Endometrial microvascular endothelial cells (primary cell): ENCODE data around the gene WDR35. TPM values are rescaled to one million over a fixed set of nuclear protein-coding genes. Genes with fewer than 3 reads are reported as not detected.

Experiments
- in situ Hi-C: cut with HindIII; loops from 2 replicates; pipeline ENCODE4 v1.10.0; 2017; ENCODE audit warnings: low sequenced_read_pairs, low pct_unique_long_range_greater_than_20kb; ENCODE audit errors: inconsistent ontology term
- total RNA-seq: library from RNA; depleted of rRNA; stranded (reverse); fragments of >200 nt; gene quantifications from one replicate; pipeline ENCODE4 v1.2.3, GENCODE V29; 2015; ENCODE audit errors: inconsistent ontology term

The WDR35 gene
- total RNA-seq: 7.0 TPM

GRCh38 chr2:19989667-19990415, at the start of gene WDR35:
Gene WDR35, minus strand, starts transcription at chr2:19990105. Its CDS starts 90 bp downstream, at chr2:19990015.
- in situ Hi-C loops: no loop called here

- in situ Hi-C loops: no loop called here
These were observed 47.8 kb upstream of the WDR35 start for GRCh38 chr2:20037660-20038059.

GRCh38 chr2:20035955-20036666, 46.2 kb upstream of the WDR35 start:
- in situ Hi-C loops: no loop called here

- in situ Hi-C loops: no loop called here
These were observed 44.9 kb upstream of the WDR35 start for GRCh38 chr2:20034821-20035220.

- in situ Hi-C loops: no loop called here
These were observed 44.3 kb upstream of the WDR35 start for GRCh38 chr2:20034218-20034617.

GRCh38 chr2:20033322-20033721, 43.4 kb upstream of the WDR35 start:
- in situ Hi-C loops: no loop called here

GRCh38 chr2:20030224-20030623, 40.3 kb upstream of the WDR35 start:
- in situ Hi-C loops: no loop called here

GRCh38 chr2:20027705-20028434, 38.0 kb upstream of the WDR35 start:
- in situ Hi-C loops: no loop called here

GRCh38 chr2:20027260-20027677, 37.4 kb upstream of the WDR35 start:
- in situ Hi-C loops: no loop called here

GRCh38 chr2:20025065-20025786, 35.3 kb upstream of the WDR35 start:
- in situ Hi-C loops: no loop called here

- in situ Hi-C loops: no loop called here
These were observed 33.8 kb upstream of the WDR35 start for GRCh38 chr2:20023688-20024087.

GRCh38 chr2:20021405-20022009, 31.6 kb upstream of the WDR35 start:
- in situ Hi-C loops: no loop called here

GRCh38 chr2:20019747-20020146, 29.8 kb upstream of the WDR35 start:
- in situ Hi-C loops: no loop called here

GRCh38 chr2:20018601-20019152, 28.8 kb upstream of the WDR35 start:
- in situ Hi-C loops: no loop called here

GRCh38 chr2:20016346-20016745, 26.4 kb upstream of the WDR35 start:
- in situ Hi-C loops: no loop called here

- in situ Hi-C loops: no loop called here
These were observed 25.7 kb upstream of the WDR35 start for GRCh38 chr2:20015482-20016083.

- in situ Hi-C loops: no loop called here
These were observed 23.4 kb upstream of the WDR35 start for GRCh38 chr2:20013126-20013849.
